NCI-H1436 treated with DMSO at 0.1 percent for 48 hours (cell line): Measurements from ENCODE around the gene ACOX3.

ENCODE experiments used
- DNase-seq: peaks from one replicate; lab custom pipeline; 2025; lab: John Stamatoyannopoulos, UW

The ACOX3 gene

DNA sequence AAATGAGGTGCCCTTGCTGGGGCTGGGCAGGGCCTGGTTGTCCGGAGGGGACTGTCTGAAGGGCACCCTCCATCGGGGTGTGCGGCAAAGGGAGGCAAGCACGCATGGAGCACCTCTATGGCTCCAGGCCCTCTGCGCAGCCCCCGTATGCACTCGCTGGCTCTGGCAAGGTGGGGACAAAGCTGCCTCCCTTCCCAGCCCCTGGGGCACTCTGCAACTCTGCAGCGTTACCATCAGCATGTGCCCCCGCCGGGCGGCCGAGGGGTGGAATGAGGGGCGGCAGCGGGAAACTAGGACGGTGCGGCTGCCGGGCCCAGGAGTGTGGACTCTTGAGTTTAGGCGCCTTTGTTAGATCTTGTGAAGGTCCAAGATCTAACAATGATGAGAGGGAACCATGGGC lies 26.5 kb upstream of the ACOX3 start:
- DNase-seq: no peak

DNA sequence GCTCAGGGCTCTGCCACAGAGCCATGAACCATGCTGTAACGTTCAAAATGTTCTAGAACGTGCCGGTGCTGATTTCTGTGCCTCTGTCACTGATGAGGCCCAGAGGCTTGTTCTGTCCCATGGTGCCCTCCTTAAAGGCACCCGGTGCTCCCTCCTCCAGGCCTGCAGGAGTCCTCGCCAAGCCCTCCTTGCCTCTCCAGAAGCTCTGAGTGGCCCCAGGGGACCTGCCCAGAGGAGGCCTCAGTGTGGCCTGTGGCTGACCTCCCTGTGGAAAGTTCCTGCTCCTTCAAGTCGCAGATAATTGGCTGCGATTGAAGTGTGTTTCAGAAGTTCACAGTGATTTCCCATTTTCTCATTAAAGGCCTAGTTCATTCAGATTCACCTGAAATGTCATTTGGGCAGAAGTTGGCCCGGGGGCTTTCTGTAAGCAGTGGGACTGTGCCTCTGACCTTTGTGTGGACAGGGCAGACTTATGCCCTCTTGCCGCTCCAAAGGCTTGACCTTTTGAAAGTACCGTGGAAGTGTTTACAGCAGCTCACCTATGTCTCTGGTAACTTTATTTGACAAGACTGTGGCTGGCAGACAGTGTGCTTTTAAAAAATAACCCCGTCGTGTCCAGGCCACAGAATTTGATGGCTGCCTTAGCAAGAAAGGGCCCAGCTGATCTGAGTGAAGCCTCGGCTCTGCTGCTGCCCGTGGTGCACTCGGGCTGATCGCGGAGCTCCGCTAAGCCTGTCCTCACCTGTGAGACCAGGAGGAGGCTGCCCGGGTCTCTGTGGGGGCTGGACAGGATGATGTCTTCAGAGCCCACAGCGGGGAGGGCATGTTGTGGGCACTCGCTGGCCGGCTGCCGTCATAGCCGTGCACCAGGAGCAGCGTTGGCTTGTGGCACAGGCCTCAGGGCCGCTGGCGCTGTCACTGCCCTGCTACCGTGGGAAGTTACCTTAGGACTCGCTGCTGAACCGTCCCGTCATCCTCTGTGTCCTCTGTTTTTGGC lies 25.4 kb upstream of the ACOX3 start:
- no peak for DNase-seq

DNA sequence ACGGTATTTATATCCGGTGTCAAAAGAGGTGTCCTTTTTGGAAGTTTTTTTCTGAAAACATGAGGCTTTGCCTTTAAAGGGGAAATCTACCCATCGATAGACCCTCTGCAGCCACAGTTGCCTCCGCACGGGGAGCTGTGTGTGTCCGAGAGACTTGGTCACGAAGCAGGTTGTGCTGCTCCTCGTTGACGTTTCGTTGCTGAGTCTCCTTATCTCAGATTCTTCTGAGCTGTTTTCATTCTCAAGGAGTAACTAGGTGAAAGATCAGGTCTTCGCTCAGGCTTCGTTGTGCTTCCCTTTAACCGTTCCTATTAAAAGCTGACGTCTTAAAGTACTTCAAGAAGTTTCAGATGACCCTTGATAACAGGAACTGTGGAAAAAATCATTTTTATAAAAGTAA lies 23.9 kb upstream of the ACOX3 start:
- DNase-seq: no peak

DNA sequence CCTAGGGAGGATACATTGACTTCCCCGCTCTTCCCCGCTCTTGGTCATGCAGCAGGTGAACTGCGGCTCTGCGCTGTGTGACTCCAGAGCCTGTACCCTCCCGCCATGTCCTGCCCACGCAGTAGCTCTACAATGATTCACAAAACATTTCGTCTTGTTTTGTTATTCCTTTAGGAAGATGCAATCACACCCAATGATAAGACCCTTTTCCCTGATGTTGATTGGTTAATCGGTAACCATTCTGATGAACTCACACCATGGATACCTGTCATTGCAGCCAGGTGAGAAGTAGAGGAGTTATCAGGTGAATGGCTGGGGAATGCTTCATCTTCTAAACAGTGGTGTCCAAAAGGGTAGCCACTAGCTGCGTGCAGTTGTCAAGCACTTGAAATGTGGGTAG lies 23.3 kb upstream of the ACOX3 start:
- DNase-seq: no peak

DNA sequence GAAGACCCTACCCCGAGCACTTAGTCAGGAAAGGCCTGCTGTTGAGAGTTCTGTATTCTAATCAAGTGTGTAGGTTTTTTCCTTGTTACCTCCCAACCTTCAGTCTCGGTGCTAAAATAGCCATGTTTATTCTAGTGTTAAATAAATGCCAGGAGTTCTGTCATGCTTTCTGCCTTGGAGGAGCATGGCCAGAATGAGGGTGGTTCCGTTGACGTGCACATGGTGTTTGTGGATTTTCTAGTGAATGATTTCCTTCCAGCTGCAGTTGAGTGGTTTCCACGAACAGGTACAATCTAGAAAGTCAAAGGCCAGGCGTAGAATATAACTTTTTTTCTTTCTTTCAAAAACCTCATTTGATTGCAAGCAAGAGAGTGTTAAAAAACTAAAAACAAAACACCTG lies 21.1 kb upstream of the ACOX3 start:
- DNase-seq: no peak

DNA sequence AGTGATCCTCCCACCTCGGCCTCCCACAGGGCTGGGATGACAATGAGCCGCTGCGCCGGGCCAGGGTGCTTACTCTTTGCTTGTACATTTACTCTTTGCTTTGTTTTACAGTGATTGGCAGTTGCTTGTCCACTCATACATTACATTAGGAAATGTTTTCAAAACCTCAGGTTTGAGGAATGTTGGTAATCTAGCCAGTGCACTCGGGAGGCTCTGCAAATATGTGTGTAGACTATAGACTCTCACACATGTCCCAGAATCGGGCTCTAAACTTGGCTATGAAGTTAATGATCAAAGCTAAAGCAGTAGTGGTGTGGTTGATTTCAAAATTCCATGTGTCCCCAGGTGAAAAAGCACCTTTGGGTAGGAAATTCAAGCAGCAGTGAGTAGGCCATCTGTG lies 20.6 kb upstream of the ACOX3 start:
- DNase-seq: no peak

DNA sequence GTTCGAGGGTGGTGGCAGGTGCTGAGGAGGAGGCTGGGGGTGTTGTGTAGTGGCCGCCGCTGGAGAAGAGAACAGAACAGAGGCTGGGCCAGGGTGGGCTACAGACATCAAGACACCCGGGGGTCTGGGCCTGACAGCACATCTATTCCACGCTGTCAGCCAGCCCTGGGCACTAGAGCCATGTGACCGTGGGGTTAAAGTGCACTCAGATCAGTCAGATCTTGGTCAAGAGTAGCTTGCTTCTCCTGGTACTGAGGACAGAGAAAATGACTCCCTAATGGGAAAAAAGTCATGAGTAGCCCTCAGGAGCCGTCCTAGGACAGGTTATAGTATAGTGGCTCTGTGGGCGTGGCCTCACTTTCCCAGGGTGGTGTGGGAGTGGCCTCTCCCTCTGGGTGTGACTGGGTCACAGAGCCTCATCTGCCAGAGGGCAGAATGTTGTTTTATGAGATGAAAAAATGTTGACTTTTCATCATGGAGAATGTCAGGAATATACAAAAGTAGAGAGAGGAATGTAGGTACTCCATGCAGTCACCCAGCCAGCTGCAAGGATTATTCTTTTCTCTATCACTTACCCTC lies 19.4 kb upstream of the ACOX3 start:
- no peak for DNase-seq

DNA sequence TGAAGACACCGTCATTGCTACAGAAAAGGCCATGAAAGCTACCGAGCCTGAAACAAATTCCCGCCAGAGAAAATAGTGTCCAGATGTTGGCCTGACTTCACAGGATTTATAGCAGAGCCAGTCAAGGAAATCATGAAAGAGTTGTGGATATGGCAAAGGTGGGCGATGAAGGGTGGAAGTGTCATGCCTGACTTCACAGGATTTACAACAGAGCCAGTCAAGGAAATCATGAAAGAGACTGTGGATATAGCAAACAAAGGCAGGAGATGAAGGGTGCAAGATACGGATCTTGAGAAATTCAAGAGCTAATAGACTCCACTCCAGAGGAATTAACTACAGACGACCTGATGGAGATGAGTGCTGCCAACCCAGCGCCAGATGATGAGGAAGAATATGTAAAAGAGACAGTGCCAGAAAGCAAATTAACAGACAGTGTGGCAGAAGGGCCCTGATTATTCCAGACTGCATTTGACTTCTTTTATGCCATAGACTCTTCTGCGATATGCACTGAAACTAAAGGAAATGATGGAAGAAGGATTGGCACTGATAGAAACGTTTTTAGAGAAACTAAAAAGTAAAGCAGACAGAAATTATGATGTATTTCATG lies 17.2 kb upstream of the ACOX3 start:
- DNase-seq: no peak

DNA sequence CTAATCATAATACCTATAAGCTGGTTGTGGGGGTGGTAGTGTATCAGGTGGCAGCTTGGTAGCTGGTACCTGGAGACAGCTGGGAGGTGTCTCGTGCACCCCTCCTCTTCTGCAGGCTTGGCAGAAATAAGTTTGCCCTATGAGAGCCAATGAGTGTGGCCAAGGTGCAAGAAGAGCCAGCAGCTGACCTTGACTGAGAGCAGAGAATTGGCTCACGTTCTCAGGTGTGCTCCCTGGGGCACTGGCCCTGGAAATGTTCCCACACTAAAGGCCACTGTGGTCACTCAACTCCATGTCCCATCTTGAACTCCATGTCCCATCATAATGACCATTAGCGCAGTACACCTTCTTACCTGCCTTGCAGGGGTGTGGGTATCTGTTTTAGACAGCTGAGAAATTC lies 13.4 kb upstream of the ACOX3 start:
- DNase-seq: no peak

DNA sequence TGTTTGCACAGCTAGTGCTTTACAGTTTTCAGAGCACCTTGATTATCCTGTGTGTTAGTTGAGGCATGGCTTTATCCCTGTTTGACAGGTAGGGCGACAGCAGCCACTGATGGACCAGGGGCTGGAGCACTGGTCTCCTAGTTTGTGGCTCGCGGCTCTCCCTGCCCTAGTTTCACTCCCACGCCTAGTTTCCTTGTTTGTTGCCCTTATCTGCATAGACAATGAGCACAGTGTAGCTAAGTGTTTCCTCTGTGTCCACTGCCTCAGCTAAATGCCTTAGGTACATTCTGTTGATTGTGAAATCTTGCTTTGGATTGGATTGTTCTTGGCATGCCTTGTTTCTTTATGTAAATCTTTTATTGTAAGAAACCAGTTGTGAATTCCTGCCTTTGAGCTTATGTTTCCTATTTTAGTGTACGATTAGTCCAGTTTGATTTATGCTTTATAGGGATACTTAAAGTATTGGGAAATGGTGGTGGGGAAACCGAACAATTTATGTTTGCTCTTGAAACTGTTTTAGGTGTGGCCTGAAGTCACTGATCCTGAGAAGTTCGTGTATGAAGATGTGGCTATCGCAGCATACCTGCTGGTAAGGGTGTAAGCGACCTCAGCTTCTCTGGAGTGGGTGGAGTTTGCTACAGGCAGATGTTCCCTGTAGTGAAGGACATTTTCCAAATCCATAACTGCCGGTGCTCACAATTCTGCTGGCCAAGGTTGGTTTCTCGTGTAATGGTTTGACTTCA lies 11.1 kb upstream of the ACOX3 start:
- no peak for DNase-seq

DNA sequence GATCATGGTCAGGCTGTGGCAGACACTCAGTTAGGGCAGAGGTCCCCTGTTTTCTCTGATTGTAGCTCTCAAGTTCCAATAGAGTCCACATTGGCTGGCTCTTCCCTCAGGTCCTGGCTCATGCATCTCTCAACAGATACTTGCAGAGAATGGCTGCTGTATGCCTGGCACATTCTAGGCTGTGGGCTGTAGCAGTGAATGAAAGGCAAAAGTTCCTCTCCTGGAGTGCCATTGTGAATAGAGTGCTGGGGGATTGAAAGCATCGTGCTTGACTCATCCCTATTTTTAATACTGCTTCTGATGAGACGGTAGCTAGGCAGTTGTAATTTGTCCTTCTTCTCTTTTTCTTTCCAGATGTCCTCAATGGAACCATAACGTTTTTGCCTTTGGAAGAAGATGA lies 5.6 kb upstream of the ACOX3 start:
- no peak for DNase-seq

DNA sequence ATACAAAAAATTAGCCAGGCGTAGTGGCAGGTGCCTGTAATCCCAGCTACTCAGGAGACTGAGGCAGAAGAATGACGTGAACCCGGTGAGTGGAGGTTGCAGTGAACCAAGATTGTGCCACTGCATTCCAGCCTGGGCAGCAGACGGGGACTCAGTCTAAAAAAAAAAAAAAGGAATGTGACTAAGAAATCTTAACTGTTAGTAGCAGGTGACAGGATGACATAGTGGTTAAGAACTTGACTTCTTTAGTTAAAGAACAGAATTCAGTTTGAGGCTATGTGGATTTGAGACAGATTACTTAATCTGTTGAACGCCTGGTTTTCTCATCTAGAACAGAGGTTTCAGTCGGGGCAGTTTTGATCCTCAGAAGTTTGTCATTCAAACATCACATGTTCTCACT lies 3.3 kb upstream of the ACOX3 start:
- DNase-seq: no peak

DNA sequence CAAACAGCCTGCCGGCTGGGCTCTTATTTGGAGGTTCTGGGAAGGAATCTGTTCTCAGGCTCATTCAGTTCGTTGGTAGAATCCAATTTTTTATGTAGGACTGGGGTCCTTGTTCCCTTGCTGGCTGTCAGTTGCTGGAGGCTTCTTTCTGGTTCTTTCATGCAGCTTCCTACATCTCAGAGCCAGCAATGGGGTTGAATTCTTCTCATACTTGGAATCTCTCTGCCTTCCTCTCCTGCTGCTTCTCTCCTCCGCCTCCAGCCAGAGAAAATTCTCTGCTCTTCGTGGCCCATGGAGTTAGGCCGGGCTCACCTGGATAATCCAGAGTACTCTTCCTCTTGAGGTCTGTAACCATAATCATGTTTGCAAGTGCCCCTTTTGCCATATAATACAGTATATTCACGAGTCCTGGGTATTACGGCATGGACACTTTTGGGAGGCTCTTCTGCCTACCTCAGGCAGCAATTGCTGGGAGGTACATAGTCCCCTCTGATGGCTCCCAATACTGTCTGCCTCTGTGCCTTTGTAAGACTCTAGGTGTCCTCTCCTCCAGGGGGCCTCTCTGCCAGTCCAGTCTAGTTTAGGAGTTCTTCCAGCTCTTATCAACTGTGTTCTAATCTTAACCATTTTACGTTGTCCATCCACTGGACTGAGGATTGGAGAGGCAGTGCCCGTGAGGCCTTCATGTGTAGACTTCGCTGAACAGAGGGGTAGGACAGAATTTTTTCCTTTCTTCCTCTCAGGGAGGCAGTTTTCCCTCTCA lies 2.3 kb upstream of the ACOX3 start:
- DNase-seq: no peak

DNA sequence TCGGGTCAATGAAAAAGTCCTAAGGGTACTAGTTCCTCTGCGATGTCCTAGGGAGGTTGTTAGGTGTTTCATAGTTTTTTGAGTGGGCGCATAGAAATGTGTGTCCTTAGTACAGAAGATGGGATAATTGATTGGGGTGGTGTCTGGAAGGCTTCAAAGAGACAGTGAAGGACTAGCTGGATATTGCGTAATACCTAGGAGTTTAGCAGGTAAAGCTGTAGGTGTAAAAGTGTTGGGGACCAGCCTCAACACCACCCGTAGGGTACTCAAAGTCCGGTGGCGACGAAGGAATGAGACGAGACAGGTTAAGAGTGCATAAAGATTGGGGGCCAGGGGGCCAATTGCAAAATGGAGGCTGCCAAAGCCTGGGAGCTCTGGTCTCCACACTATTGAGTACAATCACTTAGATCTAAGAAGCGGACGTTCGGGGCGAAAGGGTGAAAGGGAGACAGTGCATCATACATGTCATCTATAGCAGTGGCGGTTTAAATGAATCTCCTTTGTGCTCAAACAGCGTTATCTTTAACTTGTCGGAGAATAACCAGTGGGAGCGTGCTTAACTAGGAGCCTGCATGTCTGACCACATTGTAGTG lies 1.1 kb upstream of the ACOX3 start:
- no peak for DNase-seq

DNA sequence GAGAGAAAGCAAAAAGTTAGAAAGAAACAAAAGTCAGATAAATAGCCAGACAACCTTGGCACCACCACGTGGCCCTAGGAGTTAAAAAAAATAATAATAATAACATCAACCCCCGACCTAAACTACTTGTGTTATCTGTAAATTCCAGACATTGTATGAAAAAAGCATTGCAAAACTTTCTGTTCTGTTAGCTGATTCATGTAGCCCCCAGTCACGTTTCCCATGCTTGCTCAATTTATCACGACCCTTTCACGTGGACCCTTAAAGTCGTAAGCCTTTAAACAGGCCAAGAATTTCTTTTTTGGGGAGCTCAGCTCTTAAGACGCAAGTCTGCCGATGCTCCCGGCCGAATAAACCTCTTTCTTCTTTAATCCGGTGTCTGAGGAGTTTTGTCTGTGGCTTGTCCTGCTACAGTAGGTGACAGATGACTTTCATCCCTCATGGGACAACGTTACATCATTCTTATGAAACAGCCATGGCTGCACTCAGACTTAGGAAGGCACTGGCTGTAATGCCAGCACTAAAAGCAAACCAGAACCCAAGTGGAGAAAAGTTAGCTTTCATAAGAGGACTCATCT lies 520 bp downstream of the ACOX3 start:
- no peak for DNase-seq

DNA sequence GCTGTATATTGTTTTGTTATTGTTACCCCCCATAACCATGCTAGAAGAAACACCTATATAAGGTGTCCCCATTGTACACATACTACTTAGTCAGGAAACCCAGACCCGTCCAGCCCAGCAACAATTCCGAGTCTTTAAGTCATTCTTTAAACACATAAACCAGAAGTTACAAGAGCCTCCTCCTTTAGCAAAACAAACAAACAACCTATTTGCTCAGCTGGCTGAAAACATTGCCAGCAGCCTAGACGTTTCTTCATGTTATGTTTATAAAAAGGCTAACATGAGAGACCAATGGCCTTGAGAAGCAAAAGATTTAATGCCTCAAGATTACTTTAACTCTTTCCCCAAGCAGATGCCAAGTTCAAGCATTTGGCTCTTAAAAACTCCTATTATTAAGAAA lies 1.4 kb downstream of the ACOX3 start:
- DNase-seq: no peak

DNA sequence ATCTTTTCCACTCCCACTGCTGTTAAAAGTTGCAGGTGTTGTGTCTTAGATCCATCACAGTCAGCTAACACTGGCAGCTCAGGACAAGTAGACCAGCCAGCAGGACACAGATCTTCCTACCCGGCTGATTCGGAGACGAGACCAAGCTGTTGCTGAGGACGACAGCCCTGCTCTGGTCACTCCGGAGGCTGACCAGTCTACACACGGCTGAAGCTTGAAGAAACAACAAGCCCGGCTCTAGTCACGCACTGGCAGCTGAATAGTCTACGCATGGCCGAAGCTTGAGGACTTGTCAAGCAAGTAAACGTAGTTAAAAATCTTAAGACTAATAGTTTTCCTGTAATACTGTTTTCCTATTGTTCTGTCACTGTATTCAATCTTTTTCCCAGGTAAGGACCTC lies 1.8 kb downstream of the ACOX3 start:
- DNase-seq: no peak

DNA sequence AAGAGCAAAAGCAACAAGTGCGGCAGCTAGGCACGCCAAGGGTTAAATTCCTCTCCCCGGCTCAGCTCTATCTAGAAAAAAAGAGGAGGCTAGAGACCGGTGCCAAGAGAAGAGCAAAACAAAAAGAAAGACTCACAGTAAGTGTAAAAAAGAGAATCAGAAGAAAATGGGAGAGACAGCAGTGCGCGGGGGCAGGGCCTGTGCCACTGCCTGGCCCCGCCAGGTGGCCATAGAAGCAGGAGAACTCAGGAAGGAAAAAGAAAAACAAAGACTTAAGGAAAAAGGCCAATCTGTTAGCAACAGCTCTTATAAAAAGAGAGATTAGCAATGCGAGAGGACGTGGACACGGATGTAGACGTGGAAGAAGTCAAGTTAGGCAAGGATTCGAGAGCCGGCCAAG lies 3.2 kb downstream of the ACOX3 start:
- DNase-seq: no peak

DNA sequence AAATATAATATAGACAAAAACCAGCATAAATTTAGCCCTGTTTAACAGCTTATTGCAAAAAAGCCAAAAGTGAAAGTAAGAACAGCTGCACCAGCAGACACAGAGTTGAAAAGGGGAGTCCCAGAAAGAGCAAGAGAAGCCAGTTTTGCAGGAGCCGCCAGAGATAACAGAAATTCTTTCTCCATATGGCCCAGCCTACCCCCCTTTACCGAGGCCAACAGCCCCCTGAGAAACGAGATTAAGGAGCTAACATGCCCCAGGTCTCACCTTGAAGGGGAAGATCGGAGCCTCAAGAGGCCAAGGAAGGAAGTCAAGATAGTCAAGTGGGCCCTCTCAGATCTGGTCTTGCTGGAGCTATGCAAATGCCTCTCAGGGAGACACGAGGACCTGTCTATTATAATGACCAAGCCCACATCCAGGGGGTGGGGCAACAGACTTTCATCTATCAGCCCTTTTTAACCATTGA lies 4.8 kb downstream of the ACOX3 start:
- DNase-seq: no peak

DNA sequence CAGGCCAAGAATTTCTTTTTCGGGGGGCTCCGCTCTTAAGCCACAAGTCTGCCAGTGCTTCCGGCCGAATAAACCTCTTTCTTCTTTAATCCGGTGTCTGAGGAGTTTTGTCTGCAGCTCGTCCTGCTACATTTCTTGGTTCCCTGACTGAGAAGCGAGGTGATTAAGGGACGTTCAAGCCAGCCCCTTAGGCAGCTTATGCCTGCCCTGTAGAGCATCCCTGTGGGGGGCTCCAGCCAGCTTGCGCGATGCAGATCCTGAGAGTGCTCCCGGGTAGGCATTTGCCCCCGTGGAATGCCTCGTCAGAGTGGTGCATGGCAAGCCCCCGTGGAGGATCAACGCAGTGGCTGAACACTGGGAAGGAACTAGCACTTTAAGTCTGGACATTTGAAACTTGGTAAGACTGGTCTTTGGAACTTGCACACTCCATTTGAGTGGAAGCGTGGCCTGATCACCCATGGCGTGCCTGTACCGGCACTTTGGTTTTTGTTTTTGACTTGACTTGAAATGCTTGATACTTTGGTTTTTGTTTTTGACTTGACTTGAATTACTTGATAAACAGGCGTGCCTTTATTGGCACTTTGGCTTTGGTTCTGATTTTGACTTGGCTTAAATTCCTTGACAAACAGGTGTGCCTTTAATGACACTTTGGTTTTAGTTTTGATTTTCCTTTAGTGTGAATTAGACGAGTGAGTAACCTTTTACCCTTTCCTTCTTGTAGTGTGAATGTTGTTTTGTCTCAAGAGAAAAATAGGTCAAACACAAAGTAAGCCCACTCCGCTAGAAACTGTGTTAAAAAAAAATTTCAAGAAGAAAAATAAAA lies 6.1 kb downstream of the ACOX3 start:
- no peak for DNase-seq
